Measurements from ENCODE around the gene CLCN4. TPM values are rescaled to one million over a fixed set of nuclear protein-coding genes. Genes with fewer than 3 reads are reported as not detected.

Gene CLCN4
- total RNA-seq, result 23.4 TPM
- long read RNA-seq, full-length matches to known transcripts, result 11 of 21 reads
- long read RNA-seq, partial matches to known transcripts, result 9 of 21 reads
- long read RNA-seq, other reads (novel, unspliced or antisense), result 1 of 21 reads

GRCh38 chrX:10156199-10157031 lies at the start of gene CLCN4:
Gene CLCN4, plus strand, starts transcription at chrX:10156975. Its CDS starts 28,058 bp downstream, at chrX:10185033.
- peak; percentile 84 for DNase-seq (ENCODE audit: low spot score)
- intact Hi-C loops (cut with DNase I), result no loop called here

DNA sequence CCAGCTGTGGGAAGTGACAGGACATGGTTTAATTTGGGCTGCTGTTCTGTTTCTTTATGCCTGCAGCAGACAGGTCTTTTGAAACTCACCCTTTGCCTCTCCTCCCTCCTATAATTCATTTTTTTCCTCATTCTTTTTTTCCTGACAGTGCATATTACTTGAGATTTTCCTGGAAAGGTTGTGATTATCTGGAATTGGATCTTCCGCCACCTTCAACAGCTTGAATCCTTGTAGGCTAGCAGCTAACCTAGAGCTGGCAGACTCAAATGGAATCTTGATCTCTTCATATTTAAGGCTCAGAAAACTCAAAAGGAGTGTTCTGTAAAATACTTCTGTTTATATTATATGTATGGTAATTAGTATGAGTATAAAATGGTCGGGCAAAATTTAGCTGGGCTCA lies 49.3 kb upstream of the CLCN4 start:
- DNase-seq (ENCODE audit: low spot score), result no peak
- intact Hi-C loops (cut with DNase I), result no loop called here

GRCh38 chrX:10108288-10108687 lies 48.5 kb upstream of the CLCN4 start:
- peak; percentile 49 for DNase-seq (ENCODE audit: low spot score)
- intact Hi-C loops (cut with DNase I), result no loop called here

GRCh38 chrX:10109695-10110094 lies 47.1 kb upstream of the CLCN4 start:
- intact Hi-C loops (cut with DNase I), result loop anchor here (10.0 kb wide), 1 partner anchor 1355 kb away; no protein-coding TSS in a partner anchor
- DNase-seq (ENCODE audit: low spot score), result peak; percentile 75

GRCh38 chrX:10110316-10110935 lies 46.3 kb upstream of the CLCN4 start:
- intact Hi-C loops (cut with DNase I), result loop anchor here (10.0 kb wide), 1 partner anchor 1356 kb away; no protein-coding TSS in a partner anchor
- DNase-seq (ENCODE audit: low spot score), result no peak

- intact Hi-C loops (cut with DNase I), result loop anchor here (10.0 kb wide), 1 partner anchor 1356 kb away; no protein-coding TSS in a partner anchor
Measured at GRCh38 chrX:10110984-10111363, 45.8 kb upstream of the CLCN4 start.

DNA sequence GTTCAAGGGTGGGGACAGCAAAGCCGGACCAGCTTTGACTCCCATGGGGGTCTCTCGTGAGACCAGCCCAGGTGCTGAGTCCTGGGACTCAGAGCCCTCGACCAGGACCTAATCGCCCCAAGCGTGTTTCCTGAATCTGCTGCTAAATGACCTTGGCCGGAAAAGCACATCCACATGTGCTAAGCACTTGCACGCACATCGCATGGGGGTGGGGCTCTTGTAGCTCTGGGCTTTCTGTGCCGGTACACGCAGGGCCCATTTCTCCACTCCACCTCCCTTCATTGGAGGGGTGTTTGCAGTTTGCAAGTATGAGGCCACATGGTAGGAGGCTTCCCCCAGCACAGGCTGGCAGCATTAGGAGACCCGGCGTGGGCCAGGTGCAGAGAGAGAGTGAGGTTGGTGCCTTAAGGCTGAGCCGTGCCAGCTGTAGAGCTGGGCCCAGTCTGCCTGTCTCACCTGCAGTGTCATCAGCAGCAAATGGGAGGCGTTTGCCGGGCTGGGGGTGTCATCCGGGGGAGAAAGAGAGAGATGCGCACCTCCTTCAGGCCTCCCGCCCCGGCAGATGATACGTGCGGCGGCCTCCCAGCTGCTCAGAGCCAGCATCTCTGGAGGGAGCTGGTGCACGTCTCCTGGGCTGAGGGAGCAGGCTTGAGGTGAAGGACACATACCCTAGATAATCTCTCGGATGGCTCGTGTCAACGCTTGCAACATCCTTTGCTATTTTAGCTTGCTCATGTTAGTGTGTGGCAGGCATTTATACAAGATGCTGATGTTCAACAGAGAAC lies 45.2 kb upstream of the CLCN4 start:
- intact Hi-C loops (cut with DNase I), result loop anchor here (10.0 kb wide), 1 partner anchor 1357 kb away; no protein-coding TSS in a partner anchor

More at GRCh38 chrX:10110984-10111363, 45.8 kb upstream of the CLCN4 start:
- no peak for DNase-seq (ENCODE audit: low spot score)

DNA sequence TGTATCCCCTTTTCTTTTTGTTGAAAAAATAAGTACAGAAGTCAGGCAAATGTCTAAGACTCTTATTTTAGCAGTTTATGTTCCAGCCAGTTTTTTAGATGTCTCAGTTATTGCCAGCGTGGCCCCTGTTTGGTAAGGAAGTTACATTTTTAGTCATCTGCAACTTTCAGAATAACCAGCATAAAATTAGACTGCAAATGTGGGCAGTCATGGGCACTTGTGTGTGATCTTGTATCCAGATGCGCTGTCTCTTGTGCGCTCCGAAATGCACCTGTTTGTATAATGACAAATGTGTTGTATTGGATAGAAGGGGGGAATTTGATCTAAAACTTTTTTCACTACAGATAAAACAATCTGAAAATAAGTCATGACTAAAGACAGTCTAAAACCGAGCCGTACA lies 44.3 kb upstream of the CLCN4 start:
- DNase-seq (ENCODE audit: low spot score), result no peak
- intact Hi-C loops (cut with DNase I), result loop anchor here (10.0 kb wide), 1 partner anchor 1358 kb away; no protein-coding TSS in a partner anchor

More for the DNA sequence above, 45.2 kb upstream of the CLCN4 start:
- DNase-seq (ENCODE audit: low spot score), result no peak

DNA sequence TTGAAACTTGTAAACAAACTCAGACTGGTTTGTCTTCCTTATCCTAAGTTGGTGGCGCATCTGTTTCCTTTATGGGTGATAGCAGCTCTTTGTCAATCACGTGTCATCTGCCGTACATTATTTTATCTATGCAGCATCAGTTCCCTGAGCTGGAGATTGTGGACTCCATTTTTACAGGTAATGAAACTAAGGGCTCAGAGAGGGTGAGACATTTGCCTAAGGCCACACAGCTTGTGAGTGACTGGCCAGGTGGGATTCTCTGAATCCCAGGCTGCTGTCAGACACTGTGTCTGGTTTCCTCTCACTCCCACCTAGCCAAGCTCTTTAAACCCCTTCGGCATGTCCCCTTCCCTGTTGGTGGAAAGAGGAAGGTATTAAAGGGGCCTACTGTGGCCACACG lies 41.7 kb upstream of the CLCN4 start:
- DNase-seq (ENCODE audit: low spot score), result no peak
- intact Hi-C loops (cut with DNase I), result loop anchor here (5.0 to 10.0 kb wide), 3 partner anchors 98 to 1360 kb away; no protein-coding TSS in a partner anchor

DNA sequence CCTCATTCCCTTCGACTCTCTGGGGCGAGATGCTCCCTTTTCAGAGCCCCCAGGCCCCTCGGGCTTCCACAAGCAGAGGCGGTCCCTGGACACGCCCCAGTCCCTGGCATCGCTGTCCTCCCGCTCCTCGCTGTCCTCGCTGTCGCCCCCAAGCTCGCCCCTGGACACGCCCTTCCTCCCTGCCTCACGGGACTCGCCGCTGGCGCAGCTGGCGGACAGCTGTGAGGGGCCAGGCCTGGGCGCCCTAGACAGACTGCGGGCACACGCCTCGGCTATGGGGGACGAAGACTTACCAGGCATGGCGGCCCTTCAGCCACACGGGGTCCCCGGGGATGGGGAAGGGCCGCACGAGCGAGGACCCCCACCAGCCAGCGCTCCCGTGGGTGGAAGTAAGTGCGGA lies 39.5 kb upstream of the CLCN4 start:
- intact Hi-C loops (cut with DNase I), result loop anchor here (5.0 to 10.0 kb wide), 3 partner anchors 100 to 1362 kb away; no protein-coding TSS in a partner anchor

DNA sequence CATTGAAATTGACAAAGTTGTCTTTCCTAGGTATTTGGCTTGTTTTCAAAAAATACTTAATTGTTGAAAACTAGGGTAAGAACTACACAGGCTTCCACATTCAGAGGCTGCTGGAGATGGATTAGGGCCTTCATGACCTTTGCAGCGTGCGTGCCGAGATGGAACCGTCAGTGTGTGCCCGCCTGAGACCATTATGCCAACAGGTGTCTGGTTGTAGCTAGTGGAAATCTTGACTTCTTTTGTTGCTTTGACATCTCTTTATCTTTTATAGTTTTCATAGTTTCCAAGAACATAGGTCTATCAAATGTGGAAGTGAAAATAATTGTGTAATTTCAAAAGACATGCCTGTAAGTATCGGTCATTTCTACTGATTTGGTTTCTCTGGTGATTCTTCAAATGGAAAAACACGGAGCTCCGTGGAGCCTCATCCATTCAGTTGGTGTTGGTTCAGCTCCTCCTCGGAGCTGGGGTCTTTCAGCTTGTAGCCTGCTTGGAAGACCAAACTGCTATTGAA lies 38.9 kb upstream of the CLCN4 start:
- intact Hi-C loops (cut with DNase I), result loop anchor here (5.0 to 10.0 kb wide), 3 partner anchors 101 to 1363 kb away; no protein-coding TSS in a partner anchor

More for the DNA sequence above, 39.5 kb upstream of the CLCN4 start:
- no peak for DNase-seq (ENCODE audit: low spot score)

DNA sequence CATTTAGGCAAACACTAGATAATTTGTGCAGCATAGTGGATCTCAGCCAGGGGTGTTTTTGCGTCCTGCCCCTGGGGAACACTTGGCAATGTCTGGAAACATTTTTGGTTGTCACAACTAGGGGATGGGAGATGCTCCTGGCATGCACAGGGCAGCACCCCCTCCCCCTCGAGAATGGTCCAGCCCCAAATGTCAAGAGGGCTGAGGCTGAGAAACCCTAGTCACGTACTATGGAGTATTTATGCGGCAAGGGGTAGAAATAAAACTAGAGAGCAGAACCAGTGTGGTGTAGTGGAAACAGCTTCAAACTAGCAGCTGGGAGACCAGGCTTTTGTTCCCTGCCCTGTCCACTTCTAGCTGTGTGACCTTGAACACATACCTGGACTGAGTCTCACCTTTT lies 38.2 kb upstream of the CLCN4 start:
- no peak for DNase-seq (ENCODE audit: low spot score)
- intact Hi-C loops (cut with DNase I), result loop anchor here (5.0 to 10.0 kb wide), 3 partner anchors 101 to 1364 kb away; no protein-coding TSS in a partner anchor

More for the DNA sequence above, 38.9 kb upstream of the CLCN4 start:
- no peak for DNase-seq (ENCODE audit: low spot score)

GRCh38 chrX:10119399-10119990 lies 37.3 kb upstream of the CLCN4 start:
- DNase-seq (ENCODE audit: low spot score), result peak; percentile 81
- intact Hi-C loops (cut with DNase I), result loop anchor here (1.0 to 10.0 kb wide), 4 partner anchors 102 to 1365 kb away; no protein-coding TSS in a partner anchor

GRCh38 chrX:10120331-10120730 lies 36.4 kb upstream of the CLCN4 start:
- no peak for DNase-seq (ENCODE audit: low spot score)
- intact Hi-C loops (cut with DNase I), result no loop called here

- no peak for DNase-seq (ENCODE audit: low spot score)
- intact Hi-C loops (cut with DNase I), result no loop called here
Measured at GRCh38 chrX:10120828-10121227, 35.9 kb upstream of the CLCN4 start.

DNA sequence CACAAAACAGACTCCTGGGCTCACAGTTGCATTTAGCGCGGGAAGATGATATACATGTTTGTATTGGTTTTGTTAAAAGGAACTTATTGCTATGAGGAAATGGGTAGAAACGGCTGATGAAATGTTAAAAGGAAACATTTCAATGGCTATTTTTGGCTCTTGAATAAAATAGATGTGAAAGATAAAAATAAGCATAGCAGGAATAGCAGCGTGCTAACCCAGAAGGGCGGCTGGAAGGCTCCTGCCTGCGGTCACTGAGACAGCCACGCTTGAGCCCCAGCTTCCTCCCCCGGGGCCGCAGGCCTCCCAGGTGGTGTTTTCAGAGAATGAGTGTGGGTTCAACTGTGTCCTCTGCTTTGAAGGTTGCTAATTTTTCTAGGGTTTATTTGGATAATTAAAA lies 35.0 kb upstream of the CLCN4 start:
- intact Hi-C loops (cut with DNase I), result no loop called here
- no peak for DNase-seq (ENCODE audit: low spot score)

DNA sequence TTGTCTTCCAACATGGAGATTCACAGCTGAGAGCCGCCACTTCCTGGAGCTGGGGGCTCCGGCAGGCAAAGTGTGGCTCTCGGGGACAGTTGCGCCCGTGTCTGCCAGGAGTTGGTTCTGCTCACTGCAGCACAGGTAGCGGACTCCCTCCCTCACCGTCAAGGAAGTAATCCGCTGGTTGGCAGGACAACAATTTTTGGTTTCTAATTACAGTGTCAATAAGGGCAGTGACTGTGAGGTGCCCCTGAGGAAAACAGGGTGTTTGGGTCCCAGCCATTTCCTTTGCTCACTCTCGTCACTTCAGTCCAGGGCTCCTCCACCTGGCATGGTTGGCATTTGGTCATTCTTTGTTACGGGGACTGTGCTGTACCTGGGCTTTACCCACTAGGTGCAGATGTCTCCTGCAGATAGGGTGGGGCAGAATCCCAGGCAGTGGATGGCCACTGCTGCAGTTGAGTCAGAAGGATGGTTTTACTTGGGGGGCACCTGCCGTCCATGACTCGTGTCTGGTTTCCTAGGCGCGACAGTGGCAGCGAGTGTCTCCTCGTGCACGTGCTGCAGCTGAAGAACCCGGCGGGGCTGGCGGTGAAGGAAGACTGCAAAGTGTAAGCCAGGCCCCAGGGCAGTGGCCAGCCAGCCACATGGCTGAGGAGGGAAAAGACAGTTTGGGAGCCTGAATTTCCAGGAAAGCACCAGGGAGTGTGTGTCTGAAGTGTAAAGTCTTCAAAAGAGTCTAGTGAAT lies 32.1 kb upstream of the CLCN4 start:
- intact Hi-C loops (cut with DNase I), result no loop called here
- DNase-seq (ENCODE audit: low spot score), result no peak

GRCh38 chrX:10125248-10125615 lies 31.5 kb upstream of the CLCN4 start:
- no peak for DNase-seq (ENCODE audit: low spot score)
- intact Hi-C loops (cut with DNase I), result no loop called here

Data from cardiac septum (tissue), 1 donor.